Activated CD8-positive, alpha-beta memory T cell treated with anti-CD3 and anti-CD28 coated beads, Interleukin-2, amount 50 U/mL, for 4 hours (primary cell): ENCODE results near the gene COL1A1.

Source experiments
- DNase-seq: peaks from one replicate; pipeline ENCODE4 v3.0.0-alpha.2; 2020

Gene COL1A1

GRCh38 chr17:50185631-50186471, 15.6 kb downstream of the COL1A1 start:
- DNase-seq = no peak

GRCh38 chr17:50184611-50185398, 16.6 kb downstream of the COL1A1 start:
- DNase-seq = no peak

- DNase-seq = no peak
Observed at GRCh38 chr17:50184064-50184463, 17.4 kb downstream of the COL1A1 start.

- DNase-seq = no peak
Observed at GRCh38 chr17:50183421-50183994, 17.9 kb downstream of the COL1A1 start.

- no peak for DNase-seq
Observed at GRCh38 chr17:50182783-50183420, 18.5 kb downstream of the COL1A1 start.

GRCh38 chr17:50181591-50182560, 19.6 kb downstream of the COL1A1 start:
- no peak for DNase-seq

- no peak for DNase-seq
Observed at GRCh38 chr17:50181144-50181543, 20.3 kb downstream of the COL1A1 start.

GRCh38 chr17:50180620-50181019, 20.8 kb downstream of the COL1A1 start:
- DNase-seq = no peak

- no peak for DNase-seq
Observed at GRCh38 chr17:50180111-50180510, 21.3 kb downstream of the COL1A1 start.

- peak; percentile 53 for DNase-seq
Observed at GRCh38 chr17:50177983-50178834, 23.2 kb downstream of the COL1A1 start.

- DNase-seq = no peak
Observed at GRCh38 chr17:50177476-50177875, 24.0 kb downstream of the COL1A1 start.

- DNase-seq = no peak
Observed at GRCh38 chr17:50176559-50177357, 24.7 kb downstream of the COL1A1 start.

GRCh38 chr17:50175035-50175807, 26.2 kb downstream of the COL1A1 start:
- no peak for DNase-seq

GRCh38 chr17:50174444-50174843, 27.0 kb downstream of the COL1A1 start:
- no peak for DNase-seq

- no peak for DNase-seq
Observed at GRCh38 chr17:50173335-50173941, 28.0 kb downstream of the COL1A1 start.

GRCh38 chr17:50172936-50173334, 28.5 kb downstream of the COL1A1 start:
- no peak for DNase-seq

- no peak for DNase-seq
Observed at GRCh38 chr17:50172130-50172529, 29.3 kb downstream of the COL1A1 start.

- no peak for DNase-seq
Observed at GRCh38 chr17:50171371-50172071, 29.9 kb downstream of the COL1A1 start.
